SU-DHL-6 (cell line): ENCODE measurements around the gene STT3B.

Source experiments
- CTCF ChIP-seq: fragments of 200-600 bp; sonication (generic); IDR thresholded peaks from one replicate; pipeline ENCODE4 v1.5.1; 2017; ENCODE audit warnings: antibody characterized with exemption, mild to moderate bottlenecking, low read length, moderate library complexity; ENCODE audit not compliant: insufficient read depth, poor library complexity, severe bottlenecking
- EZH2phosphoT487 ChIP-seq: fragments of 200-600 bp; sonication (generic), shearing (Covaris generic); conservative IDR thresholded peaks from 2 replicates; pipeline ENCODE4 v1.6.1; 2018; ENCODE audit warnings: mild to moderate bottlenecking, antibody characterized with exemption, low read length, moderate library complexity, mixed read lengths

- TF ChIP-seq CTCF, result no peak
- TF ChIP-seq EZH2phosphoT487, result no peak
Measured at GRCh38 chr3:31671976-31672375, 139.3 kb downstream of the STT3B start.
